OCI-LY1 (cell line): ENCODE results near the gene TPO.
"Not testable (repeated sequence)": the region's sequence is repeated elsewhere in the genome, so short reads cannot be mapped to it uniquely, and the experiment has no call there.

Source experiments
- H2AFZ ChIP-seq: fragments of 200-600 bp; sonication (generic), shearing (Covaris generic); 2 replicates; pipeline ENCODE4 v1.6.0; 2014; ENCODE audit warnings: antibody characterized with exemption, mild to moderate bottlenecking, low read length
- H3F3A ChIP-seq: fragments of 200-600 bp; sonication (generic), shearing (Covaris generic); 2 replicates; pipeline ENCODE4 v1.6.0; 2014; ENCODE audit warnings: mild to moderate bottlenecking, antibody characterized with exemption, low read length, moderate library complexity; ENCODE audit not compliant: insufficient read depth
- H3K27ac ChIP-seq: fragments of 200-600 bp; sonication (generic); 2 replicates; pipeline ENCODE4 v1.5.1; 2014; ENCODE audit warnings: low read length, mixed run types, mild to moderate bottlenecking, low read depth; ENCODE audit not compliant: poor library complexity, severe bottlenecking
- H3K27me3 ChIP-seq: fragments of 200-600 bp; sonication (generic); 2 replicates; pipeline ENCODE4 v1.6.0; 2014; ENCODE audit warnings: antibody characterized with exemption, mild to moderate bottlenecking, low read length, moderate library complexity; ENCODE audit not compliant: insufficient read depth
- H3K36me3 ChIP-seq: fragments of 200-600 bp; sonication (generic); 2 replicates; pipeline ENCODE4 v1.6.1; 2014; ENCODE audit warnings: mild to moderate bottlenecking, antibody characterized with exemption, low read length, moderate library complexity, mixed read lengths; ENCODE audit not compliant: insufficient read depth
- H3K4me1 ChIP-seq: fragments of 200-600 bp; sonication (generic); 2 replicates; pipeline ENCODE4 v1.5.1; 2014; ENCODE audit warnings: mild to moderate bottlenecking, low read length, moderate library complexity; ENCODE audit not compliant: insufficient read depth, severe bottlenecking
- H3K4me2 ChIP-seq: fragments of 200-600 bp; sonication (generic), shearing (Covaris generic); 2 replicates; pipeline ENCODE4 v1.6.1; 2014; ENCODE audit warnings: low read length
- H3K4me3 ChIP-seq: fragments of 200-600 bp; sonication (generic); 2 replicates; pipeline ENCODE4 v1.5.1; 2014; ENCODE audit warnings: low read length, low read depth, mild to moderate bottlenecking, mixed read lengths; ENCODE audit not compliant: poor library complexity, severe bottlenecking
- H3K79me2 ChIP-seq: fragments of 200-600 bp; shearing (Covaris generic); 2 replicates; pipeline ENCODE4 v1.6.1; 2016; ENCODE audit warnings: mixed run types, low read length, mixed read lengths; ENCODE audit not compliant: insufficient read depth
- H3K9ac ChIP-seq: fragments of 200-600 bp; sonication (generic), shearing (Covaris generic); 2 replicates; pipeline ENCODE4 v1.6.1; 2014; ENCODE audit warnings: mild to moderate bottlenecking, low read length, mixed read lengths
- H3K9me2 ChIP-seq: fragments of 200-600 bp; sonication (generic), shearing (Covaris generic); 2 replicates; pipeline ENCODE4 v1.6.1; 2014; ENCODE audit warnings: low read depth, mild to moderate bottlenecking, low read length, mixed read lengths
- H3K9me3 ChIP-seq: fragments of 200-600 bp; shearing (Covaris generic); 2 replicates; pipeline ENCODE4 v1.6.1; 2014; ENCODE audit warnings: low read length, mixed read lengths
- H4K20me1 ChIP-seq: fragments of 200-600 bp; sonication (generic), shearing (Covaris generic); 2 replicates; pipeline ENCODE4 v1.6.0; 2016; ENCODE audit warnings: mild to moderate bottlenecking, low read length; ENCODE audit not compliant: insufficient read depth
- EZH2 ChIP-seq: fragments of 200-600 bp; sonication (generic), shearing (Covaris generic); IDR thresholded peaks from 2 replicates; pipeline ENCODE4 v1.8.0; 2017; ENCODE audit warnings: borderline replicate concordance, mixed run types, mild to moderate bottlenecking, antibody characterized with exemption, low read length, moderate library complexity, mixed read lengths
- TF ChIP-seq, protein P1 (sequence below): fragments of 200-600 bp; sonication (generic), shearing (Covaris generic); IDR thresholded peaks from 2 replicates; pipeline ENCODE4 v1.5.1; 2017; ENCODE audit warnings: mild to moderate bottlenecking, antibody characterized with exemption, low read length, moderate library complexity, mixed read lengths

TPO gene

DNA sequence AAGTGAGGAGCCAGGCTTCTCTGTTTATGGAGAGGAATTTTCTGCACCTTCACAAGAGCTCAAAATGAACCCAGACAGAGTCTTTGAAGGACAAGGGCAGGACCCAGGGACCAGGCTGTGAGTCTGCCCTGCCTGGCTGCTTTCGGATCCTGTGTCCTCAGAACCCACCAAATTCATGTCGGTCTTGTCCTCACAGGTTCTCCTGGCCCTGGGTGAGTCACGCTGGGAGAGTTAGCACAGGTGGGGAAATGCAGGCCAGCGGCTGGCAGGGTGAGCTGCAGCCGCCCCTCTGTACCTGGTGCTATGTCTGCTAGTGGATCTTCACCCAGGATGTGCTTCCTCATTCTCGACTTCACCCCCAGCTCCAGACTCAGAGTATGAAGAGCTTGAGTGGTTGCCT lies 35.8 kb upstream of the TPO start:
- H3K27me3 ChIP-seq, result no peaks in the 10 kb centered on the region

GRCh38 chr2:1378456-1379150 lies 34.7 kb upstream of the TPO start:
- no peaks in the 10 kb centered on the region for H3F3A ChIP-seq
- no peak overlapping the region for H3K27ac ChIP-seq
- no peaks in the 10 kb centered on the region for H3K27me3 ChIP-seq
- no peaks in the 10 kb centered on the region for H3K9me3 ChIP-seq
- H3K4me2 ChIP-seq, result no peak overlapping the region
- no peaks in the 10 kb centered on the region for H3K36me3 ChIP-seq
- no peaks in the 10 kb centered on the region for H3K4me1 ChIP-seq
- no peak for TF ChIP-seq EZH2
- TF ChIP-seq, protein P1, sequence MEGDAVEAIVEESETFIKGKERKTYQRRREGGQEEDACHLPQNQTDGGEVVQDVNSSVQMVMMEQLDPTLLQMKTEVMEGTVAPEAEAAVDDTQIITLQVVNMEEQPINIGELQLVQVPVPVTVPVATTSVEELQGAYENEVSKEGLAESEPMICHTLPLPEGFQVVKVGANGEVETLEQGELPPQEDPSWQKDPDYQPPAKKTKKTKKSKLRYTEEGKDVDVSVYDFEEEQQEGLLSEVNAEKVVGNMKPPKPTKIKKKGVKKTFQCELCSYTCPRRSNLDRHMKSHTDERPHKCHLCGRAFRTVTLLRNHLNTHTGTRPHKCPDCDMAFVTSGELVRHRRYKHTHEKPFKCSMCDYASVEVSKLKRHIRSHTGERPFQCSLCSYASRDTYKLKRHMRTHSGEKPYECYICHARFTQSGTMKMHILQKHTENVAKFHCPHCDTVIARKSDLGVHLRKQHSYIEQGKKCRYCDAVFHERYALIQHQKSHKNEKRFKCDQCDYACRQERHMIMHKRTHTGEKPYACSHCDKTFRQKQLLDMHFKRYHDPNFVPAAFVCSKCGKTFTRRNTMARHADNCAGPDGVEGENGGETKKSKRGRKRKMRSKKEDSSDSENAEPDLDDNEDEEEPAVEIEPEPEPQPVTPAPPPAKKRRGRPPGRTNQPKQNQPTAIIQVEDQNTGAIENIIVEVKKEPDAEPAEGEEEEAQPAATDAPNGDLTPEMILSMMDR, result no peak
- no peak overlapping the region for H3K4me3 ChIP-seq
- no peaks in the 10 kb centered on the region for H3K9me2 ChIP-seq
- H2AFZ ChIP-seq, result no peak overlapping the region
- no peaks in the 10 kb centered on the region for H4K20me1 ChIP-seq
- H3K9ac ChIP-seq, result no peak overlapping the region
- H3K79me2 ChIP-seq, result no peaks in the 10 kb centered on the region

More for the DNA sequence above, 35.8 kb upstream of the TPO start:
- H3K4me1 ChIP-seq, result no peaks in the 10 kb centered on the region
- H3K36me3 ChIP-seq, result no peaks in the 10 kb centered on the region
- H3K4me2 ChIP-seq, result no peak overlapping the region
- H3K9me2 ChIP-seq, result no peaks in the 10 kb centered on the region
- TF ChIP-seq, protein P1, result no peak
- TF ChIP-seq EZH2, result no peak
- no peak overlapping the region for H3K4me3 ChIP-seq
- no peak overlapping the region for H2AFZ ChIP-seq
- H3K9me3 ChIP-seq, result no peaks in the 10 kb centered on the region
- H4K20me1 ChIP-seq, result no peaks in the 10 kb centered on the region
- no peaks in the 10 kb centered on the region for H3F3A ChIP-seq
- no peaks in the 10 kb centered on the region for H3K79me2 ChIP-seq
- H3K27ac ChIP-seq, result no peak overlapping the region
- H3K9ac ChIP-seq, result no peak overlapping the region

- no peak overlapping the region for H2AFZ ChIP-seq
- H3K27me3 ChIP-seq, result no peaks in the 10 kb centered on the region
- H3K9me3 ChIP-seq, result no peaks in the 10 kb centered on the region
- H3K9me2 ChIP-seq, result no peaks in the 10 kb centered on the region
- H3K4me1 ChIP-seq, result no peaks in the 10 kb centered on the region
- TF ChIP-seq EZH2, result no peak
- TF ChIP-seq, protein P1, result no peak
- H3K79me2 ChIP-seq, result no peaks in the 10 kb centered on the region
- no peak overlapping the region for H3K9ac ChIP-seq
- H3K36me3 ChIP-seq, result no peaks in the 10 kb centered on the region
- no peaks in the 10 kb centered on the region for H3F3A ChIP-seq
- H3K27ac ChIP-seq, result no peak overlapping the region
- no peak overlapping the region for H3K4me2 ChIP-seq
- no peak overlapping the region for H3K4me3 ChIP-seq
- H4K20me1 ChIP-seq, result no peaks in the 10 kb centered on the region
These were observed 31.6 kb upstream of the TPO start for GRCh38 chr2:1381644-1382043.

- not testable (repeated sequence) for H3K79me2 ChIP-seq, H3F3A ChIP-seq, H3K4me2 ChIP-seq, H3K9me2 ChIP-seq, H4K20me1 ChIP-seq, H3K27ac ChIP-seq, H3K36me3 ChIP-seq, H3K4me3 ChIP-seq, H3K9me3 ChIP-seq, H3K9ac ChIP-seq, H3K4me1 ChIP-seq, H3K27me3 ChIP-seq, H2AFZ ChIP-seq
These were observed 25.1 kb upstream of the TPO start for GRCh38 chr2:1387954-1388725.

GRCh38 chr2:1390118-1390517 lies 23.1 kb upstream of the TPO start:
- H3K4me1 ChIP-seq, H3K9me3 ChIP-seq, H3K36me3 ChIP-seq, H3K27me3 ChIP-seq, H4K20me1 ChIP-seq, H2AFZ ChIP-seq, H3K4me3 ChIP-seq, H3K9me2 ChIP-seq, H3K79me2 ChIP-seq, H3K27ac ChIP-seq, H3F3A ChIP-seq, H3K4me2 ChIP-seq, H3K9ac ChIP-seq: not testable (repeated sequence)
